KMS-11 (cell line): ENCODE measurements around the gene TNFAIP3.
"Not testable (repeated sequence)": the region's sequence is repeated elsewhere in the genome, so short reads cannot be mapped to it uniquely, and the experiment has no call there.

Experiments
- H2AFZ ChIP-seq: fragments of 200-600 bp; sonication (generic); 2 replicates; pipeline ENCODE4 v1.6.1; 2016; ENCODE audit warnings: antibody characterized with exemption, mixed run types, low read depth
- H3K27ac ChIP-seq: fragments of 200-600 bp; sonication (generic); 2 replicates; pipeline ENCODE4 v1.6.1; 2016; ENCODE audit warnings: mild to moderate bottlenecking, mixed run types
- H3K27me3 ChIP-seq: fragments of 200-600 bp; sonication (generic); 2 replicates; pipeline ENCODE4 v1.6.1; 2017; ENCODE audit warnings: mild to moderate bottlenecking, low read depth, mixed run types, moderate library complexity; ENCODE audit not compliant: insufficient read depth
- H3K36me3 ChIP-seq: fragments of 200-600 bp; sonication (generic); 2 replicates; pipeline ENCODE4 v1.6.1; 2017; ENCODE audit warnings: mild to moderate bottlenecking, mixed run types; ENCODE audit not compliant: insufficient read depth
- H3K4me1 ChIP-seq: fragments of 200-600 bp; sonication (generic); 2 replicates; pipeline ENCODE4 v1.6.1; 2016; ENCODE audit warnings: mild to moderate bottlenecking, low read depth, mixed run types; ENCODE audit not compliant: poor library complexity, severe bottlenecking
- H3K4me2 ChIP-seq: fragments of 200-600 bp; sonication (generic); 2 replicates; pipeline ENCODE4 v1.7.0; 2016; ENCODE audit warnings: mild to moderate bottlenecking, mixed run types
- H3K4me3 ChIP-seq: fragments of 200-600 bp; sonication (generic); IDR thresholded peaks from 2 replicates; pipeline ENCODE4 v1.6.1; 2017; ENCODE audit warnings: low read depth, low read length, mixed read lengths; ENCODE audit not compliant: insufficient read depth
- H3K79me2 ChIP-seq: fragments of 200-600 bp; sonication (generic); 2 replicates; pipeline ENCODE4 v1.6.1; 2016; ENCODE audit warnings: low read depth, mixed run types; ENCODE audit not compliant: insufficient read depth
- H3K9ac ChIP-seq: fragments of 200-600 bp; sonication (generic); 2 replicates; pipeline ENCODE4 v1.6.1; 2016; ENCODE audit warnings: mild to moderate bottlenecking, mixed run types
- H4K20me1 ChIP-seq: fragments of 200-600 bp; sonication (generic); 2 replicates; pipeline ENCODE4 v1.6.1; 2016; ENCODE audit warnings: mild to moderate bottlenecking, mixed run types; ENCODE audit not compliant: insufficient read depth
- CTCF ChIP-seq: fragments of 200-600 bp; sonication (generic); conservative IDR thresholded peaks from 2 replicates; pipeline ENCODE4 v1.6.1; 2017; ENCODE audit warnings: low read depth, mild to moderate bottlenecking, antibody characterized with exemption, low read length, moderate library complexity, mixed read lengths

The TNFAIP3 gene

GRCh38 chr6:137890983-137891537 is 24.0 kb downstream of the TNFAIP3 start:
- H2AFZ ChIP-seq = no peak overlapping the region
- H4K20me1 ChIP-seq = no peaks in the 10 kb centered on the region
- no peaks in the 10 kb centered on the region for H3K36me3 ChIP-seq
- H3K27ac ChIP-seq = no peak overlapping the region
- no peak overlapping the region for H3K9ac ChIP-seq
- no peaks in the 10 kb centered on the region for H3K79me2 ChIP-seq
- H3K27me3 ChIP-seq = no peaks in the 10 kb centered on the region
- H3K4me2 ChIP-seq = no peak overlapping the region
- TF ChIP-seq CTCF = no peak
- H3K4me3 ChIP-seq = no peak overlapping the region
- peaks cover 24% of the 10 kb centered on the region for H3K4me1 ChIP-seq

- H3K4me2 ChIP-seq = peak overlapping the region; percentile 36
- H3K36me3 ChIP-seq = no peaks in the 10 kb centered on the region
- H3K4me1 ChIP-seq = peaks cover 24% of the 10 kb centered on the region
- no peak overlapping the region for H3K4me3 ChIP-seq
- H4K20me1 ChIP-seq = no peaks in the 10 kb centered on the region
- no peaks in the 10 kb centered on the region for H3K79me2 ChIP-seq
- no peaks in the 10 kb centered on the region for H3K27me3 ChIP-seq
- H2AFZ ChIP-seq = peak overlapping the region; percentile 19; the same call in 1 of the 2 replicates
- H3K9ac ChIP-seq = no peak overlapping the region
- H3K27ac ChIP-seq = peak overlapping the region; percentile 11; the same call in 1 of the 2 replicates
- no peak for TF ChIP-seq CTCF
Observed at GRCh38 chr6:137892271-137892708, 25.2 kb downstream of the TNFAIP3 start.

DNA sequence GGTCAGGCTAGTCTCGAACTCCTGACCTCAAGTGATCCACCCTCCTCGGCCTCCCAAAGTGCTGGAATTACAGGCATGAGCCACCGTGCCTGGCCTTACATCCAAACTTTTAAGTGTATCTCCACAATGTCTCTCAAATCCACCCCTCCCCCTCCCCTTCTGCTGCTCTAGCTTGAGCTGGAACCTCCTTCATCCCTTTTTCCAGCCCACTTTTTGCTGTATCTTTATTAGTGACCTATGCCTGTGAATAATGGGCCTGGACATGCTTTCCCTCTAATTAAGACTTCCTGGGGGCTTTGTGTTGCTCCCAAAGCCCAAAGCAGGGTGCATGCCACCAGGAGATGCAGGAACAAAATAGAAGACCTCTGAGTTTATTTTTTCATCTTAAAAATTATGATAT is 26.1 kb downstream of the TNFAIP3 start:
- Histone ChIP-seq H3K27ac (no peak overlapping the region), H3K27me3 (no peaks in the 10 kb centered on the region), H3K4me3 (no peak overlapping the region), H2AFZ (no peak overlapping the region), H3K4me1 (peaks cover 24% of the 10 kb centered on the region), H3K36me3 (no peaks in the 10 kb centered on the region), H3K79me2 (no peaks in the 10 kb centered on the region), H3K9ac (no peak overlapping the region), H4K20me1 (no peaks in the 10 kb centered on the region), H3K4me2 (peak overlapping the region; percentile 36; the same call in 1 of the 2 replicates)
- no peak for TF ChIP-seq CTCF

DNA sequence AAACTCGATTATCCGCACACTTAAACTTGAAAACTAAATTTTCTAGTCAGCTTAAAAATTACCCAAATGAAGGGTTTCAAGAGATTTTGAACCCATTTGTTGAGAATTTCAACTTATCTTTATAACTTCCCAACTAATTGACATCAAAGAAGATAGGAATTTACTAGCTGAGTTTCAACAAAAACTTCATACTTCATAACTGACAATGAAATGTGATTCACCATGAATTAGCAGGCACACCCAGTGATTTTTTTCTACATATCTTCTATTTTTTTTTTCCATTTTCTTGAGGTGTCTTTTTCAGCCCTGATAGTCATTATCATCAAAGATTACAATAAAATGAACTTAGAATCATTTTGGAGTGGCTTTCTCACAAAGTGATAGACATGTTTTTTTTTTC is 26.7 kb downstream of the TNFAIP3 start:
- H3K27me3 ChIP-seq = no peaks in the 10 kb centered on the region
- TF ChIP-seq CTCF = no peak
- no peaks in the 10 kb centered on the region for H4K20me1 ChIP-seq
- peaks cover 24% of the 10 kb centered on the region for H3K4me1 ChIP-seq
- H3K9ac ChIP-seq = no peak overlapping the region
- H3K27ac ChIP-seq = no peak overlapping the region
- H3K79me2 ChIP-seq = no peaks in the 10 kb centered on the region
- no peak overlapping the region for H2AFZ ChIP-seq
- H3K4me2 ChIP-seq = no peak overlapping the region
- H3K36me3 ChIP-seq = no peaks in the 10 kb centered on the region
- no peak overlapping the region for H3K4me3 ChIP-seq

DNA sequence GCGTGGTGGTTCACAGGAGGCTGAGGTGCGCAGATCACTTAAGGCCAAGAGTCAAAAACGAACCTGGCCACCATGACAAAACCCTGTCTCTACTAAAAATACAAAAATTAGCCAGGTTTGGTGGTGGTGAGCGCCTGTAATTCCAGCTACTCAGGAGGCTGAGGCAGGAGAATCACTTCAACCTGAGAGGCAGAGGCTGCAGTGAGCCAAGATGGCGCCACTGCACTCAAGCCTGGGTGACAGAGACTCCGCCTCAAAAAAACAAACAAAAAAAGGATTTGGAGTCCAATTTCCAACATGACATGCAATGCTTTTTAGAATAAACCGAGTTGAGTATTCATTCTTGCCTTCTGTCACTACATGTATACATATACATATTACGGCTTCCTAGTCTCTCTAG is 27.3 kb downstream of the TNFAIP3 start:
- H3K9ac ChIP-seq, H3K36me3 ChIP-seq, H3K4me3 ChIP-seq, H2AFZ ChIP-seq, H3K4me2 ChIP-seq, H3K27me3 ChIP-seq, H3K27ac ChIP-seq, H4K20me1 ChIP-seq, H3K79me2 ChIP-seq: not testable (repeated sequence)
- H3K4me1 ChIP-seq = peaks cover 24% of the 10 kb centered on the region
